ENCODE measurements around the gene RUNX3.

DNA sequence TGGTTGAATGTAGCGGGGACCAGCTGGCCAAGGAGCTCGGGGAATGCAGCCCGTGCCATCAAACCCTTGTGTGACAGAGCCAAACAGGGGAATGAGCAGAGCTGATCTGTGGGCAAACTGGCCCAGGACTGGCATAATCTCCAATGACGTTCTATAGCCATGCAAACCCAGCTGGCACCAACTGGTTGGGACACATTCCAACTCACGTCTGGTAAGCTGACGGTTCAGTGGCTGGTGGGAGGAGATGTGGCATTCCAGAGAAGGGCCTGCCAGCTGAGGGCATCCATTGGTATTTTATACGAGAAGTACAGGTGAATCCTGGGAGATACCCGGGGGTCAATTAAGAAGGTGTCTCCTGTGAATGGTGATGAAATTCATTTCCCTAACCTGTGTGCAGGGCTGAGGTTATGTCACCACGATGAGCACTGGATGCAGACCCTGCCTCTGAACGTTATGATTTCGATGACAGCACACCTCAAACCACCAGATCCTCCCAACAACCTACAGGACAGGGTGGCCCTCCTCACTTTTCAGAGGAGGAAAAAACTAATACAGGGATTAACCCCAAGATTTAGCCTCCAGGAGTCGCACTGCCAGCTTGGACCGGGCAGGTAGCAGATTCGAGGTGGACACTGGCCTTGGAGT, 39.0 kb upstream of the RUNX3 start:
- TF ChIP-seq, protein P1, sequence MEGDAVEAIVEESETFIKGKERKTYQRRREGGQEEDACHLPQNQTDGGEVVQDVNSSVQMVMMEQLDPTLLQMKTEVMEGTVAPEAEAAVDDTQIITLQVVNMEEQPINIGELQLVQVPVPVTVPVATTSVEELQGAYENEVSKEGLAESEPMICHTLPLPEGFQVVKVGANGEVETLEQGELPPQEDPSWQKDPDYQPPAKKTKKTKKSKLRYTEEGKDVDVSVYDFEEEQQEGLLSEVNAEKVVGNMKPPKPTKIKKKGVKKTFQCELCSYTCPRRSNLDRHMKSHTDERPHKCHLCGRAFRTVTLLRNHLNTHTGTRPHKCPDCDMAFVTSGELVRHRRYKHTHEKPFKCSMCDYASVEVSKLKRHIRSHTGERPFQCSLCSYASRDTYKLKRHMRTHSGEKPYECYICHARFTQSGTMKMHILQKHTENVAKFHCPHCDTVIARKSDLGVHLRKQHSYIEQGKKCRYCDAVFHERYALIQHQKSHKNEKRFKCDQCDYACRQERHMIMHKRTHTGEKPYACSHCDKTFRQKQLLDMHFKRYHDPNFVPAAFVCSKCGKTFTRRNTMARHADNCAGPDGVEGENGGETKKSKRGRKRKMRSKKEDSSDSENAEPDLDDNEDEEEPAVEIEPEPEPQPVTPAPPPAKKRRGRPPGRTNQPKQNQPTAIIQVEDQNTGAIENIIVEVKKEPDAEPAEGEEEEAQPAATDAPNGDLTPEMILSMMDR (IDR thresholded peaks at IDR 0.05), result no peak
- no peak for TF ChIP-seq POLR2A (IDR thresholded peaks at IDR 0.05)

Data from thyroid gland (tissue), 4 donors.